DOHH2 (cell line): ENCODE measurements around the gene ZRSR2.
"Not testable (repeated sequence)": the region's sequence is repeated elsewhere in the genome, so short reads cannot be mapped to it uniquely, and the experiment has no call there.

Experiments used
- H3F3A ChIP-seq: fragments of 200-600 bp; sonication (generic), shearing (Covaris generic); 2 replicates; pipeline ENCODE4 v1.6.0; 2016; ENCODE audit warnings: antibody characterized with exemption, mild to moderate bottlenecking; ENCODE audit not compliant: control insufficient read depth, insufficient read depth
- H3K27ac ChIP-seq: fragments of 200-600 bp; sonication (generic); 2 replicates; pipeline ENCODE4 v1.5.1; 2014; ENCODE audit warnings: low read depth, mild to moderate bottlenecking, low read length, moderate library complexity
- H3K27me3 ChIP-seq: fragments of 200-600 bp; sonication (generic); 2 replicates; pipeline ENCODE4 v1.6.1; 2014; ENCODE audit warnings: mild to moderate bottlenecking, low read length, mixed read lengths; ENCODE audit not compliant: control insufficient read depth
- H3K36me3 ChIP-seq: fragments of 200-600 bp; sonication (generic); 2 replicates; pipeline ENCODE4 v1.6.1; 2014; ENCODE audit warnings: mild to moderate bottlenecking, low read length, moderate library complexity, mixed read lengths; ENCODE audit not compliant: control insufficient read depth
- H3K4me1 ChIP-seq: fragments of 200-600 bp; sonication (generic); 2 replicates; pipeline ENCODE4 v1.6.1; 2014; ENCODE audit warnings: mild to moderate bottlenecking, low read length, mixed read lengths; ENCODE audit not compliant: control insufficient read depth
- H3K4me2 ChIP-seq: fragments of 200-600 bp; sonication (generic); 2 replicates; pipeline ENCODE4 v1.6.0; 2014; ENCODE audit warnings: mild to moderate bottlenecking, low read length, moderate library complexity
- H3K4me3 ChIP-seq: fragments of 200-600 bp; sonication (generic); 2 replicates; pipeline ENCODE4 v1.5.1; 2014; ENCODE audit warnings: mild to moderate bottlenecking, low read length, mixed read lengths
- H3K79me2 ChIP-seq: fragments of 200-600 bp; sonication (generic); 2 replicates; pipeline ENCODE4 v1.6.1; 2014; ENCODE audit warnings: mild to moderate bottlenecking, low read length, mixed read lengths; ENCODE audit not compliant: control insufficient read depth
- H3K9me2 ChIP-seq: fragments of 200-600 bp; sonication (generic); replicated peaks from 2 replicates; pipeline ENCODE4 v1.6.1; 2014; ENCODE audit warnings: mild to moderate bottlenecking, low read length, mixed read lengths; ENCODE audit not compliant: control insufficient read depth
- H3K9me3 ChIP-seq: fragments of 200-600 bp; sonication (generic); 2 replicates; pipeline ENCODE4 v1.6.1; 2014; ENCODE audit warnings: antibody characterized with exemption, low read length, mixed read lengths; ENCODE audit not compliant: control insufficient read depth, insufficient read depth
- H4K20me1 ChIP-seq: fragments of 200-600 bp; sonication (generic); 2 replicates; pipeline ENCODE4 v1.6.0; 2014; ENCODE audit warnings: low read depth, mild to moderate bottlenecking, antibody characterized with exemption, low read length, moderate library complexity; ENCODE audit not compliant: control insufficient read depth, insufficient read depth
- CTCF ChIP-seq: fragments of 200-600 bp; sonication (generic); IDR thresholded peaks from one replicate; pipeline ENCODE4 v1.5.1; 2014; ENCODE audit warnings: antibody characterized with exemption, mild to moderate bottlenecking, low read depth, low read length; ENCODE audit not compliant: poor library complexity, severe bottlenecking
- EZH2phosphoT487 ChIP-seq: fragments of 200-600 bp; sonication (generic); IDR thresholded peaks from 2 replicates; pipeline ENCODE4 v1.6.1; 2017; ENCODE audit warnings: borderline replicate concordance, mild to moderate bottlenecking, antibody characterized with exemption, low read length, moderate library complexity, mixed read lengths

Gene ZRSR2

GRCh38 chrX:15829217-15829616 lies 38.9 kb downstream of the ZRSR2 start:
- TF ChIP-seq CTCF, result no peak
- TF ChIP-seq EZH2phosphoT487, result no peak

GRCh38 chrX:15831347-15831746 lies 41.1 kb downstream of the ZRSR2 start:
- H3K9me3 ChIP-seq, H3K4me3 ChIP-seq, H3K27ac ChIP-seq, H3K27me3 ChIP-seq, H3K4me2 ChIP-seq, H3F3A ChIP-seq, H3K9me2 ChIP-seq, H3K79me2 ChIP-seq, H4K20me1 ChIP-seq, H3K4me1 ChIP-seq: not testable (repeated sequence)
- peaks cover 26% of the 10 kb centered on the region for H3K36me3 ChIP-seq

More at GRCh38 chrX:15829217-15829616, 38.9 kb downstream of the ZRSR2 start:
- H3F3A ChIP-seq, result no peaks in the 10 kb centered on the region
- no peaks in the 10 kb centered on the region for H3K9me3 ChIP-seq
- no peaks in the 10 kb centered on the region for H3K27me3 ChIP-seq
- no peak overlapping the region for H3K27ac ChIP-seq
- H3K36me3 ChIP-seq, result peaks cover 32% of the 10 kb centered on the region
- no peaks in the 10 kb centered on the region for H3K4me1 ChIP-seq
- no peak overlapping the region for H3K4me3 ChIP-seq
- no peaks in the 10 kb centered on the region for H3K9me2 ChIP-seq
- no peaks in the 10 kb centered on the region for H3K79me2 ChIP-seq
- no peak overlapping the region for H3K4me2 ChIP-seq
- H4K20me1 ChIP-seq, result no peaks in the 10 kb centered on the region

- H3K79me2 ChIP-seq, result no peaks in the 10 kb centered on the region
- no peak overlapping the region for H3K4me2 ChIP-seq
- H3K4me3 ChIP-seq, result no peak overlapping the region
- no peaks in the 10 kb centered on the region for H3K9me2 ChIP-seq
- no peaks in the 10 kb centered on the region for H3F3A ChIP-seq
- no peaks in the 10 kb centered on the region for H3K27me3 ChIP-seq
- TF ChIP-seq EZH2phosphoT487 (no peak), CTCF (no peak)
- H3K9me3 ChIP-seq, result no peaks in the 10 kb centered on the region
- H3K36me3 ChIP-seq, result peaks cover 6% of the 10 kb centered on the region
- no peaks in the 10 kb centered on the region for H4K20me1 ChIP-seq
- H3K27ac ChIP-seq, result no peak overlapping the region
- no peaks in the 10 kb centered on the region for H3K4me1 ChIP-seq
These were observed 43.8 kb downstream of the ZRSR2 start for GRCh38 chrX:15834053-15834452.

GRCh38 chrX:15834827-15835595 lies 44.7 kb downstream of the ZRSR2 start:
- no peaks in the 10 kb centered on the region for H3K9me3 ChIP-seq
- H3F3A ChIP-seq, result no peaks in the 10 kb centered on the region
- H4K20me1 ChIP-seq, result no peaks in the 10 kb centered on the region
- TF ChIP-seq EZH2phosphoT487, result no peak
- no peak for TF ChIP-seq CTCF
- no peaks in the 10 kb centered on the region for H3K4me1 ChIP-seq
- H3K4me3 ChIP-seq, result no peak overlapping the region
- no peak overlapping the region for H3K4me2 ChIP-seq
- no peaks in the 10 kb centered on the region for H3K79me2 ChIP-seq
- no peaks in the 10 kb centered on the region for H3K27me3 ChIP-seq
- peaks cover 5% of the 10 kb centered on the region for H3K36me3 ChIP-seq
- no peaks in the 10 kb centered on the region for H3K9me2 ChIP-seq
- H3K27ac ChIP-seq, result no peak overlapping the region
